H9 (cell line): ENCODE results near the gene CRTAP. TPM values are rescaled to one million over a fixed set of nuclear protein-coding genes. Genes with fewer than 3 reads are reported as not detected.

Experiments used
- DNase-seq: peaks from one replicate; pipeline ENCODE4 v3.0.0-alpha.2; 2017
- H2AFZ ChIP-seq: one replicate; pipeline ENCODE4 v1.6.1; 2013; ENCODE audit warnings: mild to moderate bottlenecking, low read length, control low read depth, moderate library complexity
- H2AK5ac ChIP-seq: 2 replicates; pipeline ENCODE4 v1.6.1; 2013; ENCODE audit warnings: low read length, control low read depth, mixed read lengths; ENCODE audit not compliant: insufficient read length
- H2BK120ac ChIP-seq: one replicate; pipeline ENCODE4 v1.6.1; 2013; ENCODE audit warnings: low read depth, mild to moderate bottlenecking, low read length, control low read depth, inconsistent platforms; ENCODE audit not compliant: poor library complexity, severe bottlenecking
- H2BK12ac ChIP-seq: 2 replicates; pipeline ENCODE4 v1.6.1; 2013; ENCODE audit warnings: low read length, control low read depth, mixed read lengths, low read depth; ENCODE audit not compliant: insufficient read length
- H2BK15ac ChIP-seq: 2 replicates; pipeline ENCODE4 v1.6.1; 2013; ENCODE audit warnings: low read depth, low read length, control low read depth
- H2BK20ac ChIP-seq: one replicate; pipeline ENCODE4 v1.6.1; 2013; ENCODE audit warnings: low read depth, mild to moderate bottlenecking, low read length, control low read depth, inconsistent platforms; ENCODE audit not compliant: poor library complexity, severe bottlenecking
- H2BK5ac ChIP-seq: 2 replicates; pipeline ENCODE4 v1.6.1; 2013; ENCODE audit warnings: low read length, control low read depth, mixed read lengths; ENCODE audit not compliant: insufficient read length
- H3K14ac ChIP-seq: 2 replicates; pipeline ENCODE4 v1.6.1; 2013; ENCODE audit warnings: low read length, control low read depth; ENCODE audit not compliant: insufficient read depth
- H3K18ac ChIP-seq: 2 replicates; pipeline ENCODE4 v1.6.1; 2013; ENCODE audit warnings: low read depth, mild to moderate bottlenecking, mixed read lengths, low read length, control low read depth; ENCODE audit not compliant: insufficient read length
- H3K23ac ChIP-seq: 2 replicates; pipeline ENCODE4 v1.6.1; 2013; ENCODE audit warnings: low read length, control low read depth, mixed read lengths, low read depth; ENCODE audit not compliant: insufficient read length
- H3K23me2 ChIP-seq: 2 replicates; pipeline ENCODE4 v1.6.1; 2013; ENCODE audit warnings: low read depth, mild to moderate bottlenecking, mixed read lengths, low read length, control low read depth; ENCODE audit not compliant: insufficient read length, poor library complexity, severe bottlenecking
- H3K27ac ChIP-seq: 2 replicates; pipeline ENCODE4 v1.5.1; 2013; ENCODE audit warnings: low read length, control low read depth, mixed read lengths, low read depth; ENCODE audit not compliant: insufficient read length
- H3K27me3 ChIP-seq: 2 replicates; pipeline ENCODE4 v1.6.1; 2013; ENCODE audit warnings: low read length, control low read depth, inconsistent platforms; ENCODE audit not compliant: insufficient read depth
- H3K4ac ChIP-seq: 2 replicates; pipeline ENCODE4 v1.6.1; 2013; ENCODE audit warnings: low read depth, mild to moderate bottlenecking, control low read depth, inconsistent platforms, low read length, moderate library complexity
- H3K4me1 ChIP-seq: 2 replicates; pipeline ENCODE4 v1.6.1; 2013; ENCODE audit warnings: low read length, control low read depth, inconsistent platforms; ENCODE audit not compliant: insufficient read depth
- H3K4me2 ChIP-seq: 2 replicates; pipeline ENCODE4 v1.6.1; 2013; ENCODE audit warnings: low read length, control low read depth, mixed read lengths; ENCODE audit not compliant: insufficient read length, insufficient read depth
- H3K56ac ChIP-seq: 2 replicates; pipeline ENCODE4 v1.6.1; 2013; ENCODE audit warnings: low read depth, mild to moderate bottlenecking, mixed read lengths, low read length, control low read depth; ENCODE audit not compliant: insufficient read length
- H3K79me1 ChIP-seq: 2 replicates; pipeline ENCODE4 v1.6.1; 2013; ENCODE audit warnings: low read depth, mild to moderate bottlenecking, moderate library complexity, low read length, control low read depth, inconsistent platforms; ENCODE audit not compliant: insufficient read depth, poor library complexity, severe bottlenecking
- H3K79me2 ChIP-seq: 2 replicates; pipeline ENCODE4 v1.6.1; 2013; ENCODE audit warnings: low read length, control low read depth, inconsistent platforms; ENCODE audit not compliant: insufficient read depth
- H3K9ac ChIP-seq: 2 replicates; pipeline ENCODE4 v1.6.1; 2013; ENCODE audit warnings: low read length, control low read depth, mixed read lengths; ENCODE audit not compliant: insufficient read length; ENCODE audit errors: extremely low read depth
- H3K9me3 ChIP-seq: one replicate; pipeline ENCODE4 v1.6.1; 2013; ENCODE audit warnings: low read depth, low read length, inconsistent platforms; ENCODE audit not compliant: control insufficient read depth
- H3T11ph ChIP-seq: one replicate; pipeline ENCODE4 v1.6.1; 2013; ENCODE audit warnings: mild to moderate bottlenecking, low read length, control low read depth, inconsistent platforms
- H4K20me1 ChIP-seq: one replicate; pipeline ENCODE4 v1.6.1; 2013; ENCODE audit not compliant: control insufficient read depth, insufficient read length, insufficient read depth
- H4K5ac ChIP-seq: 2 replicates; pipeline ENCODE4 v1.6.1; 2013; ENCODE audit warnings: low read depth, mild to moderate bottlenecking, mixed read lengths, low read length, control low read depth; ENCODE audit not compliant: insufficient read length
- H4K8ac ChIP-seq: replicated peaks from 2 replicates; pipeline ENCODE4 v1.6.1; 2013; ENCODE audit warnings: low read length, control low read depth, mixed read lengths, low read depth; ENCODE audit not compliant: insufficient read length
- H4K91ac ChIP-seq: 2 replicates; pipeline ENCODE4 v1.6.1; 2013; ENCODE audit warnings: low read depth, mild to moderate bottlenecking, moderate library complexity, mixed read lengths, low read length, control low read depth; ENCODE audit not compliant: insufficient read length
- H3K27ac Mint-ChIP-seq, 3 experiments: 2 replicates in 2 of 3; 3 replicates in 1 of 3; pipeline ENCODE4 v1.8.0; 2020 to 2021; ENCODE audit warnings: mixed read lengths in 3 of 3, mild to moderate bottlenecking in 1 of 3, moderate library complexity in 1 of 3
- H3K27me3 Mint-ChIP-seq: 2 replicates; pipeline ENCODE4 v1.8.0; 2021; ENCODE audit warnings: low read depth, mild to moderate bottlenecking, moderate library complexity, mixed read lengths
- H3K36me3 Mint-ChIP-seq, 3 experiments: 2 replicates in 2 of 3; 3 replicates in 1 of 3; pipeline ENCODE4 v1.8.0; 2020 to 2021; ENCODE audit warnings: low read depth in 3 of 3, mixed read lengths in 3 of 3; ENCODE audit not compliant: insufficient read depth in 1 of 3
- H3K4me1 Mint-ChIP-seq, 2 experiments: 2 replicates each; pipeline ENCODE4 v1.8.0; 2020; ENCODE audit warnings: mixed read lengths in 2 of 2
- H3K4me3 Mint-ChIP-seq, 2 experiments: 2 replicates in 1 of 2; 3 replicates in 1 of 2; pipeline ENCODE4 v1.8.0; 2020 to 2021; ENCODE audit warnings: mild to moderate bottlenecking in 2 of 2, mixed read lengths in 2 of 2, moderate library complexity in 1 of 2
- H3K9me3 Mint-ChIP-seq, 2 experiments: 2 replicates in 1 of 2; 3 replicates in 1 of 2; pipeline ENCODE4 v1.8.0; 2020; ENCODE audit warnings: mild to moderate bottlenecking in 2 of 2, mixed read lengths in 2 of 2, moderate library complexity in 1 of 2
- CTCF ChIP-seq: fragments of 200-600 bp; sonication (generic); conservative IDR thresholded peaks from 3 replicates; pipeline ENCODE4 v1.8.0; 2021; ENCODE audit warnings: antibody characterized with exemption, mild to moderate bottlenecking
- WGBS: extraction: QIAGEN DNeasy Blood & Tissue Kit; methylation state at CpG from one replicate; pipeline ENCODE4 v1.1.7; 2013; ENCODE audit warnings: missing lambda C conversion rate, low lambda C conversion rate, mixed read lengths; ENCODE audit not compliant: insufficient read length; ENCODE audit errors: extremely low coverage; 5-methylcytosine and 5-hydroxymethylcytosine counted together
- total RNA-seq: library from RNA; stranded (reverse); gene quantifications from 2 replicates; pipeline ENCODE4 v1.2.1, GENCODE V29; 2021

The CRTAP gene
- total RNA-seq, 1 experiment from 2014 or later, result 159 TPM

- Mint-ChIP-seq H3K36me3 (no peaks in the 10 kb centered on the region; a peak in 1 of 7 replicates), H3K9me3 (no peaks in the 10 kb centered on the region; a peak in 2 of 5 replicates)
- H2BK20ac ChIP-seq, result no peak overlapping the region
Measured at GRCh38 chr3:33173103-33173502, 59.3 kb downstream of the CRTAP start.

More at GRCh38 chr3:33173103-33173502, 59.3 kb downstream of the CRTAP start:
- H3K9me3 ChIP-seq, result no peaks in the 10 kb centered on the region
- H4K5ac ChIP-seq, result no peak overlapping the region
- DNase-seq, result no peak
- no peak overlapping the region for H2BK12ac ChIP-seq
- Mint-ChIP-seq H3K27ac (no peak overlapping the region; a peak in 1 of 7 replicates), H3K4me3 (no peak overlapping the region), H3K4me1 (no peaks in the 10 kb centered on the region), H3K27me3 (no peaks in the 10 kb centered on the region)
- no peak overlapping the region for H2AK5ac ChIP-seq
- H3K14ac ChIP-seq, result no peak overlapping the region
- no peak overlapping the region for H2BK120ac ChIP-seq
- H3K23me2 ChIP-seq, result no peaks in the 10 kb centered on the region
- no peak overlapping the region for H3K18ac ChIP-seq
- H2BK5ac ChIP-seq, result no peak overlapping the region
- no peak overlapping the region for H3K56ac ChIP-seq
- H4K8ac ChIP-seq, result no peak overlapping the region
- H2BK15ac ChIP-seq, result no peak overlapping the region
- H4K20me1 ChIP-seq, result no peaks in the 10 kb centered on the region
- no peak overlapping the region for H3K4me2 ChIP-seq
- H3K9ac ChIP-seq, result no peak overlapping the region
- H3K79me1 ChIP-seq, result no peaks in the 10 kb centered on the region
- no peak overlapping the region for H3K23ac ChIP-seq
- no peak for TF ChIP-seq CTCF
- H3K4ac ChIP-seq, result no peak overlapping the region
- no peaks in the 10 kb centered on the region for H3K27me3 ChIP-seq
- no peak overlapping the region for H3T11ph ChIP-seq
- H3K27ac ChIP-seq, result no peak overlapping the region
- no peak overlapping the region for H4K91ac ChIP-seq
- no peaks in the 10 kb centered on the region for H3K79me2 ChIP-seq
- no peaks in the 10 kb centered on the region for H3K4me1 ChIP-seq
- no CpG with 5 or more reads among the region's 2 CpGs for WGBS
- H2AFZ ChIP-seq, result no peak overlapping the region
